HG03469 (cell line): ENCODE results near the gene ENOX1.
"Not testable (repeated sequence)": the region's sequence is repeated elsewhere in the genome, so short reads cannot be mapped to it uniquely, and the experiment has no call there.

Experiments
- ATAC-seq: cut with Tn5 transposase; IDR thresholded peaks from one replicate; pipeline ENCODE4 v1.9.1; 2021; ENCODE audit warnings: mild to moderate bottlenecking, moderate library complexity, moderate number of reproducible peaks; ENCODE audit not compliant: unreplicated experiment

The ENOX1 gene

GRCh38 chr13:43441899-43442499 is 344.8 kb downstream of the ENOX1 start:
- ATAC-seq = no peak

GRCh38 chr13:43441464-43441863 is 345.3 kb downstream of the ENOX1 start:
- no peak for ATAC-seq

GRCh38 chr13:43434191-43434590 is 352.6 kb downstream of the ENOX1 start:
- ATAC-seq = no peak

GRCh38 chr13:43433691-43434141 is 353.1 kb downstream of the ENOX1 start:
- ATAC-seq = no peak

GRCh38 chr13:43432958-43433357 is 353.8 kb downstream of the ENOX1 start:
- no peak for ATAC-seq

- no peak for ATAC-seq
These were observed 354.9 kb downstream of the ENOX1 start for GRCh38 chr13:43431841-43432240.

GRCh38 chr13:43431290-43431716 is 355.5 kb downstream of the ENOX1 start:
- ATAC-seq = no peak

GRCh38 chr13:43428545-43429296 is 358.1 kb downstream of the ENOX1 start:
- ATAC-seq = no peak

GRCh38 chr13:43426355-43426754 is 360.4 kb downstream of the ENOX1 start:
- ATAC-seq = no peak

- ATAC-seq = no peak
These were observed 361.5 kb downstream of the ENOX1 start for GRCh38 chr13:43425234-43425633.

- ATAC-seq = no peak
These were observed 362.4 kb downstream of the ENOX1 start for GRCh38 chr13:43424412-43424811.

- no peak for ATAC-seq
These were observed 364.7 kb downstream of the ENOX1 start for GRCh38 chr13:43422116-43422515.

GRCh38 chr13:43416842-43417241 is 369.9 kb downstream of the ENOX1 start:
- ATAC-seq = not testable (repeated sequence)

GRCh38 chr13:43416408-43416807 is 370.4 kb downstream of the ENOX1 start:
- not testable (repeated sequence) for ATAC-seq

GRCh38 chr13:43415903-43416391 is 370.8 kb downstream of the ENOX1 start:
- not testable (repeated sequence) for ATAC-seq

GRCh38 chr13:43414111-43414510 is 372.7 kb downstream of the ENOX1 start:
- no peak for ATAC-seq

GRCh38 chr13:43411741-43412140 is 375.0 kb downstream of the ENOX1 start:
- ATAC-seq = no peak

- ATAC-seq = no peak
These were observed 375.6 kb downstream of the ENOX1 start for GRCh38 chr13:43411211-43411610.

GRCh38 chr13:43408274-43408673 is 378.5 kb downstream of the ENOX1 start:
- no peak for ATAC-seq

- no peak for ATAC-seq
These were observed 379.7 kb downstream of the ENOX1 start for GRCh38 chr13:43407023-43407581.

GRCh38 chr13:43405457-43405856 is 381.3 kb downstream of the ENOX1 start:
- no peak for ATAC-seq

GRCh38 chr13:43402380-43402779 is 384.4 kb downstream of the ENOX1 start:
- no peak for ATAC-seq
